ENCODE data around the gene SEMA6A. TPM values are rescaled to one million over a fixed set of nuclear protein-coding genes. Genes with fewer than 3 reads are reported as not detected.

SEMA6A gene
- total and polyA plus RNA-seq, 2 of the 13 experiments (the other 11 are each of a cell fraction or from before 2014, with no cell fraction given): 5.1 to 6.5 TPM

- H3K4me1 ChIP-seq (ENCODE audit: insufficient read depth, low read length): peaks cover 33% of the 10 kb centered on the region
- no peaks in the 10 kb centered on the region for H3K9me3 ChIP-seq (ENCODE audit: low read length)
- no peak overlapping the region for H3K4me3 ChIP-seq (replicated peaks in 1 of 3; ENCODE audit: insufficient read depth in 1 of 3, low read depth in 2 of 3, low read length in 3 of 3)
- no peak for ATAC-seq
- ChIA-PET POLR2A (no interaction called here), CTCF (ENCODE audit: low intra/inter-chr PET ratio, low total read pairs) (no interaction called here)
- H3K4me2 ChIP-seq (ENCODE audit: low read depth, low read length): no peak overlapping the region
- no peak for FAIRE-seq
- TF ChIP-seq PREB (CRISPR knock-in tag; IDR thresholded peaks at IDR 0.05): no peak
- no peak for TF ChIP-seq TEF (CRISPR knock-in tag; IDR thresholded peaks at IDR 0.05)
- peaks cover 3 to 5% of the 10 kb centered on the region in 2 experiments; a peak in 2 of 5 replicates for H3K36me3 ChIP-seq (replicated peaks in 1 of 2; ENCODE audit: control insufficient read depth in 1 of 2, insufficient read depth in 2 of 2, low read length in 2 of 2)
- no peak overlapping the region for H3K27ac ChIP-seq (ENCODE audit: extremely low read length, insufficient read depth, low read length)
- in situ Hi-C loops (cut with HindIII; ENCODE audit: extremely low pct_ligation_motif_present, low pct_unique_long_range_greater_than_20kb) (no loop called here), intact Hi-C loops (cut with micrococcal nuclease; ENCODE audit: unreplicated experiment) (no loop called here)
- BruUV-seq (replicated peaks): TSS peak; percentile 28
- WGBS (ENCODE audit: low lambda C conversion rate): 96% methylated on average over 2 of the region's 2 CpGs
- no peak overlapping the region for H3K9ac ChIP-seq (ENCODE audit: insufficient read depth, low read depth, low read length)
- no peaks in the 10 kb centered on the region for H3K27me3 ChIP-seq (ENCODE audit: control insufficient read depth in 1 of 2, insufficient read depth in 2 of 2, low read length in 2 of 2)
- H2AFZ ChIP-seq (ENCODE audit: low read length): no peak overlapping the region
- DNase-seq (ENCODE audit: low spot score): no peak
- H3K79me2 ChIP-seq (ENCODE audit: insufficient read depth, low read length): no peaks in the 10 kb centered on the region
- no peaks in the 10 kb centered on the region for H4K20me1 ChIP-seq (ENCODE audit: insufficient read depth, low read length)
Observed at GRCh38 chr5:116445311-116445710, 129.3 kb downstream of the SEMA6A start.

GRCh38 chr5:116444373-116445295 lies 130.0 kb downstream of the SEMA6A start:
- no peak for FAIRE-seq
- no peak for DNase-seq (ENCODE audit: low spot score)
- H3K4me1 ChIP-seq (ENCODE audit: insufficient read depth, low read length): peaks cover 27% of the 10 kb centered on the region
- H3K27me3 ChIP-seq (ENCODE audit: control insufficient read depth in 1 of 2, insufficient read depth in 2 of 2, low read length in 2 of 2): no peaks in the 10 kb centered on the region
- 91% methylated on average over 14 of the region's 14 CpGs for WGBS (ENCODE audit: low lambda C conversion rate)
- peaks cover 3 to 5% of the 10 kb centered on the region in 2 experiments; a peak in 2 of 5 replicates for H3K36me3 ChIP-seq (replicated peaks in 1 of 2; ENCODE audit: control insufficient read depth in 1 of 2, insufficient read depth in 2 of 2, low read length in 2 of 2)
- ChIA-PET POLR2A (no interaction called here), CTCF (ENCODE audit: low intra/inter-chr PET ratio, low total read pairs) (no interaction called here)
- no peak overlapping the region for H3K4me2 ChIP-seq (ENCODE audit: low read depth, low read length)
- no peak overlapping the region for H3K9ac ChIP-seq (ENCODE audit: insufficient read depth, low read depth, low read length)
- H4K20me1 ChIP-seq (ENCODE audit: insufficient read depth, low read length): no peaks in the 10 kb centered on the region
- ATAC-seq: no peak
- intact Hi-C loops (cut with micrococcal nuclease; ENCODE audit: unreplicated experiment): no loop called here
- H3K4me3 ChIP-seq (replicated peaks in 1 of 3; ENCODE audit: insufficient read depth in 1 of 3, low read depth in 2 of 3, low read length in 3 of 3): no peak overlapping the region
- no TSS peak for BruUV-seq (replicated peaks)
- no peak overlapping the region for H3K27ac ChIP-seq (ENCODE audit: extremely low read length, insufficient read depth, low read length)
- no peaks in the 10 kb centered on the region for H3K9me3 ChIP-seq (ENCODE audit: low read length)
- in situ Hi-C loops (cut with HindIII; ENCODE audit: extremely low pct_ligation_motif_present, low pct_unique_long_range_greater_than_20kb): no loop called here
- no peak overlapping the region for H2AFZ ChIP-seq (ENCODE audit: low read length)
- H3K79me2 ChIP-seq (ENCODE audit: insufficient read depth, low read length): no peaks in the 10 kb centered on the region
- no peak for TF ChIP-seq DNMT3B (CRISPR knock-in tag; conservative IDR thresholded peaks at IDR 0.05)
- no peak for TF ChIP-seq ZNF749 (CRISPR knock-in tag; IDR thresholded peaks at IDR 0.05; ENCODE audit: borderline replicate concordance)
- TF ChIP-seq ZHX2 (IDR thresholded peaks at IDR 0.05; ENCODE audit: low read depth): no peak
- no peak for TF ChIP-seq ZHX2 (CRISPR knock-in tag; IDR thresholded peaks at IDR 0.05; ENCODE audit: borderline replicate concordance)
- no peak for TF ChIP-seq ZSCAN30 (CRISPR knock-in tag; IDR thresholded peaks at IDR 0.05)
- TF ChIP-seq MEIS2 (CRISPR knock-in tag; IDR thresholded peaks at IDR 0.05): no peak

Data from HepG2 (cell line).